GM21360 (cell line): ENCODE data around the gene HMCES.
A peak's percentile ranks its signal among the peaks of the same experiment; 100 is the strongest.

Experiments
- ATAC-seq: cut with Tn5 transposase; IDR thresholded peaks from one replicate; pipeline ENCODE4 v1.9.1; 2021; ENCODE audit warnings: mild to moderate bottlenecking, moderate library complexity; ENCODE audit not compliant: unreplicated experiment

HMCES gene

GRCh38 chr3:129304146-129304961 is 25.7 kb downstream of the HMCES start:
- ATAC-seq: no peak

- no peak for ATAC-seq
Measured at GRCh38 chr3:129304962-129305222, 26.2 kb downstream of the HMCES start.

- ATAC-seq: no peak
Measured at GRCh38 chr3:129305592-129306091, 27.0 kb downstream of the HMCES start.

GRCh38 chr3:129308636-129309035 is 30.0 kb downstream of the HMCES start:
- no peak for ATAC-seq

- no peak for ATAC-seq
Measured at GRCh38 chr3:129310111-129311011, 31.7 kb downstream of the HMCES start.

DNA sequence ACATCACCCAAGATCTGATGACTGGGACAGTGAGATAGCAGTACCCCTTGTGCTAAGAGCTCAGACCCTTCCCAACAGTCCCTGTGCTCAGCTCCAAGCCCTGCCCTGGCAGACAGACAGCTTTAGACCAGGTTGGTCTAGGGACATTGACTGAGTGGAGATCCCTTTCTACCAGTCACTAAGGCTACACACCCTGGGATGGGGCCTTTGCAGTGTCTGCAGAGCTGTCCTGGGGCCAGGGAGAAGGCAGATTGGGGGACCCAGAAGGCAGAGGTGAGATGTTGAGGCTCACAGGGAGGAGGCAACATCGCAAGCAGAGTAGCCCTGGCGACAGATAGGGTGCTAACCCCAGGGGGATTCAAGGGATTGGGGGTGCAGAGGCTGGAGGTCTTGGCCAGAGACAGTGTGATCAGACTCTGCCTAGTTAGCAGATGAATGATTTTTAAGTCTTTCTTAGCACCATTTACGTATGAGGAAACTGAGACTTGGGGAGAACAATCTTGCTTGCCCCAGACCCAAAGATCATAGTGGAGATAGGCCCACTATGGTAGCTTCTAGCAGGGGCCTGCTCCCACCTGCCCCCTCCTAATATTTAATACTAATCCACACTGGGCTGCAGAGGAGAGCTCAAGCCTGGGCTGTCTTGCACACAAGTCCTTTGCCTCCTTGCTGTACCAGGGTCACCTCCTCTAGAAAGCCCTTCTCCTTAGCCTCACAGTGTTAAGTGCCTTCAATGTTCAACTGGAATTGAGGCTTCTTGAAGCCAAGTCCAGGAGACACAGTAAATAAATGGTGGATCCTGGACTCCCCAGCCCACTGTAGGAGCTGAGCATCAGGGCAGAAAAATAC is 32.6 kb downstream of the HMCES start:
- no peak for ATAC-seq

- ATAC-seq: no peak
Measured at GRCh38 chr3:129312021-129312639, 33.5 kb downstream of the HMCES start.

DNA sequence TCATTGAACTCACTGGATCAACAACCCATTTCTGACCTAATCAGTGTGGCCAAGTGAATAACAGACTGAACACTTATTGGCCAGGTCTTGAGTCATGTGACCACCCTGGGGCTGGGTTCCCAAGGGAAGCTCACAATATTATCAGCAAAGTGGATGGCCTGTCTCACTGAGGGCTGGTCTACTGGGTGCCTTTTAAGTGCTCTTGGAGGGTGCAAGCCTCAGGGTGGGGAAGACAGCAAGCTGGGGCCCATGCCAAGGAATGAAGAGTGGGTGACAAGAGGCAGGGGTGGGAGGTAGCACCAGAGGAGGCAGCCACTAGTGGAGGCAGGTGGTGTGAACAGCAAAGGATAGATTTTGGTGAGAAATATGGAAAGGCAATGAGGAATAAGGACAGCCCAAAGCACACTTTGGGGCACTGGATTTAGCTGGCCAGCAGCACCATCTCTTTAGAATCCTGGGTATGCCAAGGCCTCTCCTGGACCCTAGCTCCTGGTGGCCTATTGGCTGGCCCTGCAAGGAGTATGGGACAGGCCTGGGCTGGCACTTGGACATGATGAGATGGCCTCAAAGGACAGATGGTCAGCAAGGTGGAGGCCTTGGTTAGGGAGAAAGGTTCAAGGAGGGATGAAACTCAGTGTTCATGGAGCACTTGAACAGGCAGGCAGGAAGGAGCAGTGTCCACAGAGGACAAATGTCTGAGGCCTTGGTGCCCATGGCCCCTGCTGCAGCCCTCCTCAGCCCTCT is 34.2 kb downstream of the HMCES start:
- ATAC-seq: no peak

- ATAC-seq: no peak
Measured at GRCh38 chr3:129313415-129313664, 34.7 kb downstream of the HMCES start.

DNA sequence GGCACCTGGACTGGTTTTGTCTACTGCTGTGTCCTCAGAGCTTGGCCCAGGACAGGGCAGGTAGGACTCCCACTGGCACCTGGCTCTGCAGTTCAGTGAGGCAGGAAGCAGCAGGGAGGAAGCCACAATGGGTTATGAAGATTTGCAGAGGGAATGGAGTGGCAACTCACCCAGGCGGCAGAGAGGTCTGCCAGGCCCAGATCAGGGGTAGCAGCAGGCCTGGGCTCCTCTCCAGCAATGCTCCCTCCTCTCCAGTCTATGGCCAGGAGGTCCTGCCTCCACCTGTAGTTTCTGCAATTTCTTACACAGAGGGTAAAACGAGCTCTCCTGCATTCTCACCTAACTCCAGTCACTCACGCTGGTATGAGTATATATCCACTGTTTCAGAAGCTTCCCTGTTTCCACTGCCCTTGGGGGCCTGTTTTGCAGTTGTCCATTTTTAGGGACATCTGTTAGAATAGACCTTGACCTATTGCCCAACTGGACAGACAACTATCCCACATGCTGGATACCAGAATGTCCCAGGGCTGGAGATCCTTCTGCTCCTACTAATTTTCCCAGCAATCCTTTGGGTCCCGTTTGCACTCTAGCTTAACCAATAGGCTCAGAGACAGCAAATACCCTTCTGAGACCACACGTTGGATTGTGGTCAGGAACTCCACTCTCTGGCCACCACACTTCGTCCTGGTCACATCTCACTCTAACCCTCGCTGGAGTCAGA is 35.2 kb downstream of the HMCES start:
- ATAC-seq: no peak

DNA sequence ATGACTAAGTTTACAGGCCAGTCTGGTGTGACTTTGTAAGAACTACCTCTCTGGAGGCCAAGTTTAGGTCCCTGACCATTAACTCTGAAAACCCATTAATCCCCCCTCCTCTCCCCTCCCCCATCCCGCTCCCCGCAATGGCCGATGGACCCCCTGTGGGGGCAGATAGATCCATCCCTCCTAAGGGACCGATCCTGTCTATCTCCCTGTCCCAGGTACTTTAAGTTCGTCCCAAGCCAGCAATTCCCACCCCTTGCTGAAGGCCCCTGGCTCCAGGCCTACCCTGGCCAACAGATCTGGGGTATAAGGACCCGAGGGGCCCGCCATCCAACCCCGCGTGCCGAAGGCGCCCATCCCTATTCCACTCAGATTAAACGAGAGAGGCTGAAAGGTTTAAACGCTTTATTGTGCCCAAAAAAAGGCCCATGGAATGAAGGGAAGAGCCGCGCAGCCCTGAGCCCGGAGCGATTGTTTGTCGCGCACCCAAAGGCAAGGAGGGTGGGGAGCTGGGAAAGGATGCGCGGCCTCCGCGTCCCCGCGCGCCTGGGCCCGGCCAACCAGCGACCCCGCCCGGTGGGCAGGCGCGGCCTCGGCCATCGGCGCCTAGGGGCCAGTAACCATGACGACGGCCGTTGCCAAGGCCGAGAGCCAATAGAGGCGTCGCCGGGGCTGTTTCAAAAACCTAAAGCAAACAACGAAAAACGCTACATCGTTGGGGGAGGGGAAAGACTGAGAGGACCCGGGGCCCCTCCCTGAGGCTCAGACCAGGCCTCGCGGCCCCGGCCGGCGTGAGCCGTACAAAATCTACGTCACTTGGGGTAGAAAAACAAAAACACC is 35.9 kb downstream of the HMCES start:
- ATAC-seq: peak; percentile 29

DNA sequence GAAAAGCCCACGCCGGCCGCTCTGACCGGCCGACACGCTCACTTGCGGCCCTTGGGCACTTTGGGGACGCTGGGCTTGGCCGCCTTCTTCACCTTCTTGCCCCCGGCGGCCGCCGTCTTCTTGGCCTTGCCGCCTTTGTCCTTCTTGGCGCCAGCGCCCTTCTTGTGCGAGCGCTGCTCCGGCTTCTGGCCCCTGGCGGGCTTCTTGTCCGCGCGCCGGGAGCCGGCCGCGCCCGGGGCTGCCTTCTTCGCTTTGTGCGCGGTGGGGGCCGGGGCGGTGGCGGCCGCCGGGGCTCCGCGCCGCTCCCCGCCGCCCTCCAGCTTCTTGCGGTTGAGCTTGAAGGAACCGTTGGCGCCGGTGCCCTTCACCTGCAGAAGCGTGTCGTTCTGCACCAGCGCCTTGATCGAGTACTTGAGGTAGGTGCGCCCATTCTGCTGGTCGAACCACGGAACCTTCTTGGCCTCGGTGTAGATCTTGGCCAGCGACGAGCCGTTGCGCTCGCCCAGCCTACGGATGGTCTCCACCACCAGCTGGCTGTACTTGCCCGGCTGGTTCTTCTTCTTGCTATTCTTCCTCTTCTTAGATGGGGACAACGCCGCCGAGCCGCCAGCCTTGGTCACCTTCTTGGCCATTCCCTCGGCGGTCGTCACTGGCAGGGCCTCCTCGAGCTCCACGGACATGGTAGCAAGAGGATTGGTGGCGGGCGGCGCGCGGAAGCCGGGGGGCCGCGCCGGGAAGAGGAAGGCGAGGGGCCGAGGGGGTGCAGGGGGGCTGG is 36.7 kb downstream of the HMCES start:
- no peak for ATAC-seq

GRCh38 chr3:129315998-129316247 is 37.3 kb downstream of the HMCES start:
- no peak for ATAC-seq

DNA sequence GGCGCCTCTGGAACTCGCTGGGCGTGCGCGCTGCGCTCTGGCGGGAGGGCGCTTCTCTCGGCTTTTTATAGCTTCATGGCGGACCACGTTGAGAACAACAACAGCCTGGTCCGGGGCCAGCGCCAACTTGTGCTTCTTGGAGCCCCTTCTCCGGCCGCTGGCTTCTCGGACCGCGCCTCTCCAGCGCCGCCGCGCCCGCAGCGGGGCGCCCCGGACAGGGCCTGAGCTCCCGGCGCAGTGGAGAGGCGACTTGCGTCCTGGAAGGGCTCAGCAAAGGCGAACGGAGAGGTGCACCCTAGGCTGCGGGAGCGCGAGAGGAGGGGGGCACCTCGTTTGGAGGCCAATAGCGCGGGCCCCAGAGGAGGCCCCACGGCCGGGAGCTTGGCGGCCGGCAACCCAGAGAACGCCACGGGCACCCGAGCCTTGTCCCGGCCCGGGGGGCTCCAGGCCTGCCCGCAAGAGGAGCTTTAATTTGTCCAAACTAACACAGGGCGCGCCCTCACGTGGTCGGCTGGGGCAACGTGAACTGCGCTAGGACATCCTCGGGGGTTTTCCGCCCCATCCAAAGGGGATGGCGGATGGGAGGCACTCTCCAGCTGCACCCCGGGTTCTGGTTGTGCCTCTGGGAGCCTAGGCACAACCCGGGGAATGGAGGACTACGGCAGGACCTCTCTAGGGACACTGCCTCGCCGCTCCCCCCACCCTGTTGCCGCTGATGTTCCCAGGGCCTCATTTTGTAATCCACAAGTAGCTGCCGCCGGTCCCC is 37.8 kb downstream of the HMCES start:
- no peak for ATAC-seq

- ATAC-seq: no peak
Measured at GRCh38 chr3:129317014-129317771, 38.5 kb downstream of the HMCES start.

DNA sequence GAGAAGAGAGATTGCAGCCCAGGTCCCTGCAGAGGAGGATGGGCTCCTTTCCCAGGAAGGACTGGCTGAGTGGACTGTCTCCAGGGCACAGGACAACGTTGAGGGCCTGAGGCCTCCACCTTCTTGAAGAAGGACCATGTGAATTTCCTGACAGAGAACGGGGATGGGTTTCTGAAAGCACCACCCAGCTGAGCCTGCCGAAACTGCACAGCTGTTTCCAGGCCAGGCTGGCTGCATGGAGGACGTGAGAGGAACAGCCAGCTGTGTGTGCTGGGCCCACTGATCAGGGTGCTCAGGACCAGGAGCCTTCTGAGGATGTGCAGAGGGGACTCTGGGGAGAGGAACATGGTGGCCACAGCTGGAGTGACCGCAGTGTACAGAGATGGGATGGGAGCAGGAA is 39.2 kb downstream of the HMCES start:
- no peak for ATAC-seq

GRCh38 chr3:129318921-129319320 is 40.3 kb downstream of the HMCES start:
- no peak for ATAC-seq
